GM19455 (cell line): ENCODE results near the gene PUM2.

Source experiments
- ATAC-seq: cut with Tn5 transposase; IDR thresholded peaks from one replicate; pipeline ENCODE4 v1.9.1; 2021; ENCODE audit not compliant: unreplicated experiment

Gene PUM2

DNA sequence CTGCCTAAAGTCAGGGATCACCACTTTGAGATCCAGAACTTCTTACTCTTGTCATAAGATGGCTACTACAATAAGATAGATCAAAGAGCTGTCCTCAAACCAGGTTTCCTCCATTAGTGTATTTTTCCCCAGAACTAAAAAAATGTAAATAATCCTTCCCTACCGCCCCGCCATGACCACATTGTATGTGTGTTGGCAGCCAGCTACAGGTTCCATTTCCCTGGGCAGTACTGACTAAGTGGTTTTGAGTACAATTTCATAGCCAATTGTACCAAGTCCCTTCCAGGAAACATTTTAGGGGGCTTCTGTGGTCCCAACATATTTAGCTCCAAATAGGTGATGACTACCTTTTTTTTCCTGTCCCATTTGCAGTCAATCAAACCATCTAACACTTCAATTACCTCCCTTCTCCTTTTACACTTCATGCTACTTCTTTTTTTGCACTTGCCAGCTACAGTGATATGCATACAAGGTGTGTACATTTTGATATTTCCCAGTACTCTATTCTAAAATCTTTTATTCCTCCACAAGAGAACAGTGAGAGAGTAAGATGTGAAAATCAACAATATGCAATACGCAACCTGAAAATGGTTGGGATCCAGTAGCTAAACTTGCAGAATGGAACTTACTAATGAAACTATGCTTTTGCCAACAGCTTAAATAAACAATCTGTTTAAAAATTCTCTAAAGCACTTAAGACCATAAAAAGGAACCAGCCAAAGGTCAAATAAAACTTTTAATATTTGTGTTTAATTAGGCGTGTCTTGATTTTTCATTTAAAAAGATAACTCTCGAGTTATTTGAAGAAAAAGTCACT is 3.9 kb downstream of the PUM2 start:
- ATAC-seq = no peak

DNA sequence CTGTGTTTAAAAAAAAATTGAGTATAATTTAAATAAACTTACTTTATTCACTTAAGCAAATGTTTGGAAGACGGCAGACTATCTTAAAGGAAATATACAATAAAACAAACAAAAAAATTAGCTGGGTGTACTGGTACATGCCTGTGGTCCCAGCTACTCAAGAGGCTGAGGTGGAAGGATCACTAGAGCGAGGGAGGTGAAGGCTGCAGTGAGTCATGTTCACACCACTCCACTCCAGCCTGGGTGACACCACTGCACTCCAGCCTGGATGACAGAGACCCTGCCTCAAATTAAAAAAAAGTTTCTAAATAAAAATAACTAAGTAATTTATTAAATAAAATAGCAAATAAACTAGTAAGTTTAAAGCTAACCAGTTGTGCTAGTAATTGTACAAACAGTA is 7.5 kb downstream of the PUM2 start:
- ATAC-seq = no peak

DNA sequence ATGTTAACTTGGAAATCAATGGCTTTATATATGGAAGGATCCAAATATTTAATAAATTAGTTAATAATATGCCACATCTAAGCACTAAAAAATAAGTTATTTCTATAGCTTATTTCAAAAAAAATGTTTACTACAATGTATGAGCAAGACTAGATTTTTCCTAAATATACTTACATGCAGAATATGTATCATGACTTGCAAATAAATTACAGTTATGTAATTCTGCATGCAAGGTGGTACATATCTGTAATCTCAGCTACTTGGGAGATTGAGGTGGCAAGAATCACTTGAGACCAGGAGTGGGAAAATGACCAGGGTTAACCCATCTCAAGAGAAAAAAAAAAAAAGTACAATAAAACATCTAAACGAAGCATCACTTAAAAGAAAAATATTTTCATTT is 11.6 kb downstream of the PUM2 start:
- ATAC-seq = no peak

DNA sequence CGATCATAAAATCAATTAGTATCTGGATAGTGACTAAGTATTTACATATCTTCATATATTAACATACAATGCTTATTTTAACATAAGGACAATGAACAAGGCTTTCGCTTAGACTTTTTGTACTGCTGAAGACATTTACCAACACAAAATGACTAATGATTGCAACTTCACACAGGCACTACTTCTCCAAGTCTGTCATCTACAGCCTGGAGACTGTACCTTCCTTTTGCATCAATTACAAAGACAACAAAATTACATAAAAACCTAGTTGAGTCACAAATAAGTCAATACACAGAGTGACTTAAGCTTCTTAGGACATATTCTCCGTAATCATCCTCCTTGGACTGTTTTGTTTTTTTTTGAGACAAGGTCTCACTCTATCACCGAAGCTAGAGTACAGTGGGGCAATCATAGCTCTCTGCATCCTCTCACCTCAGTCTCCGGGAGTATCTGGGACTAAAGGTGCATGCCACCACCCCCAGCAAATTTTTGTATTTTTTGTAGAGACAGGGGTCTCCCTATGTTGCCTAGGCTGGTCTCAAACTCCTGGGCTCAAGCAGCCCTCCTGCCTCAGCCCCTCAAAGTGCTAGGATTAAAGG is 15.9 kb downstream of the PUM2 start:
- no peak for ATAC-seq

DNA sequence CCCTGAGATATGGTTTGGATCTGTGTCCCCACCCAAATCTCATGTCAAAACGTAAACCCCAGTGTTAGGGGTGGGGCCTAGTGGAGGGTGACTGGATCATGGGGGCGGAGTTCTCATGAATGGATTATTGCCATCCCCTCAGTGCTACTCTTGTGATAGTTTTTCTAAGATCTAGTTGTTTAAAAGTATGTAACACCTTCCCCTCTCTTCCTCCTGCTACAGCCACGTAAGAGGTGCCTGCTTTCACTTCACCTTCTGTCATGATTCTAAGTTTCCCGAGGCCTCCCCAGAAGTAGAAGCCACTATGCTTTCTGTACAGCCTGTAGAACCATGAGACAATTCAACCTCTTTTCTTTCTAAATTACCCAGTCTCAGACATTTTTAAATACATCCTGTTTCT is 16.9 kb downstream of the PUM2 start:
- ATAC-seq = no peak

DNA sequence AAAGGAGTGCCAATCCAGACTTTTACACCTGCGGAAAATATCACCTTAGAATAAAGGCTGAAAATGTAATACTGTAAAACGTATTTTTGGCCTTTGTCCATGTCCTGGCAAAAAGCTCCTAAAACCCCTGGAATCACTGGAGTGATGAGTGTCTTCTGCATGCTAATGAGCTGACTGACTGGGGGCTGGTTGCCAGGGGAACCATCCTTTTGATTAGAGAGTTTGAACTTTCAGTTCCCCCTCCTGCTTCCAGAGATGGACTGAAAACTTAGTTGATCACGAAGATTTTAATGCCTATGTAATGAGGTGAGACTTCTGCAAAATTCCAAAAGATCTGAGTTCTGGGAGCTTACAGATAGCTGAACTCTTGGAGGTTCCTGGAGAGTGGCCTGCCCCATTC is 20.5 kb downstream of the PUM2 start:
- ATAC-seq = no peak

DNA sequence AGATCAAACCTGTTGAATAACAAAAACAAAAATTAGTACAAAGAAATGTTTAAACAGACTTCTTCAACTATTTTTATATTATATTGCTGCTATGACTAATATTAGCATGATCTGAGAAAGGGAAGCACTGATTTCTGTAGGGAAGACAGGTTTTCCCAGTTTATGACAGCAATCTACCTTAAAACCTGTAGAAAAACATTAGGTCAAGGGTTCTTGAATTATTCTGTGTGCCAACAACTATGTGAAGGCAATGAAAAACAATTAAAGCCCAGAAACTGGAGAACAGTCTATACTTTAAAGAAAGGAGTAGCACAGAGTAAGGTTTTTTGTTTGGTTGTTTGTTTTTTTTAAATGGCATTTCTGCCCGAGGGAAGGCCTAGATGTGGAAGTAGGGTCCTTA is 23.3 kb downstream of the PUM2 start:
- ATAC-seq = no peak

DNA sequence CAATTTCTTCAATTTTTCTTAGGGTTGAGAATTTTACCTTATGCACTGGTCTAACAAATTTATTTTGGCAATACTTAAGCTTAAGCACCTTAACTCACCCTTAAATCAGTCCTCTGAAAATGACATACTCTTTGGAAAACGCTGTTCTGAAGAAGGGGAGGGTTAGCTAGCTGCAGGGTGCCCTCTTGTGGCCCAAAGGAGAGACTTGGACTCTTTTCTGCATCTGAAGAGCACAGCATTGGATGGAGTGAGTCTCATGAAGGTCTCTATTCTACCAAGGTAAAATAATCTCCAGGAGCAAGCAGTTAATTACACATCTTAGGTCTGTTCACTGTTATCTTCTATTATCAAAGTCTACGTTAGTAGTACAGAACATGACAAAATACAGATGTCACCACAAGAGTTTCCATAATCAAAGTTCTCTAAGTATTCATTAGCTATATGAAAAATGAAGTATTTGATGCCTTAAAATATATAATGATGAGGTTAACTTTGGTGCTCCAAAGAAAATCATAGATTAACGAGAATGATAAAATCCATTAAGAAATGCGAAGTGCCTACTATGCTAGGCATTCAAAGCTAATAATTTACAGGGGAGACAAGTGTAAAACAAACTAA is 24.4 kb downstream of the PUM2 start:
- peak; percentile 48 for ATAC-seq

DNA sequence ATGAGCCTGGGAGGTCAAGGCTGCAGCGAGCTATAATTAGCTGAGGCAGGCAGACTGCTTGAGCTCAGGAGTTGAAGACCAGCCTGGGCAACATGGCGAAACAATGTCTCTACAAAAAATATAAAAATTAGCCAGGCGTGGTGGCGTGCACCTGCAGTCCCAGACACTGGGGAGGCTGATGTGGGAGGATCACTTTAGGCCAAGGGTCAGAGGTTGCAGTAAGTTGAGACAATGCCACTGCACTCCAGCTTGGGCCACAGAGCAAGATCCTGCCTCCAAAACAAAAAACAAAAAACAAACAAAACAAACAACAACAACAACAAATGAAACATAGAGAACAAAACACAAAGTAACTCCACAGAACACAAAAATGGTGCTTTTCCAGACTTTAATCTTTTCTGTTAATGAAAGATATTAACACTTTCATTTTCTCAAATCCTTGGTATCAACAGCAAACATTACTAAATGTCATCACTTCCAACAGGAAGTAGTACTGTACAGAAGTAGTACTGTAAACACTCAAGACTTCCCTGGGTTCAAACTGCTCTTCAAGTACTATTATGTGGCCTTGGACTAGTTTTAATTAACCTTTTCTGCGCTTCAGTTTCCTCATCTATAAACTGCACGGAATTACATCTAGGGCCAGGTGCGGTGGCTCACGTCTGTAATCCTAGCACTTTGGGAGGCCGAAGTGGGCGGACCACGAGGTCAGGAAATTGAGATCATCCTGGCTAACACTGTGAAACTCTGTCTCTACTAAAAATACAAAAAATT is 27.9 kb downstream of the PUM2 start:
- ATAC-seq = no peak

DNA sequence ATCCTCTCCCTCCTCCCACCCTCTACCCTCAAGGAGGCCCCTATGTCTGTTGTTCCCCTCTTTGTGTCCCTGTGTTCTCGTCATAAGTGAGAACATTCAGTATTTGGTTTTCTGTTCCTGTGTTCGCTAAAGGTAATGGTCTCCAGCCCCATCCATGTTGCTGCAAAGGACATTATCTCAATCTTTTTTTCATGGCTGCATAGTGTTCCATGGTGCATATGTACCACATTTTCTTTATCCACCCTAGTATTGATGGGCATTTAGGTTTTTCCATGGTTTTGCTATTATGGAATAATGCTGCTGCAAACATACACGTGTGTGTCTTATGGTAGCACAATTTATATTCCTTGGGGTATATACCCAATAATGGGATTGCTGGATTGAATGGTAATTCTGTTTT is 33.0 kb downstream of the PUM2 start:
- ATAC-seq = no peak

DNA sequence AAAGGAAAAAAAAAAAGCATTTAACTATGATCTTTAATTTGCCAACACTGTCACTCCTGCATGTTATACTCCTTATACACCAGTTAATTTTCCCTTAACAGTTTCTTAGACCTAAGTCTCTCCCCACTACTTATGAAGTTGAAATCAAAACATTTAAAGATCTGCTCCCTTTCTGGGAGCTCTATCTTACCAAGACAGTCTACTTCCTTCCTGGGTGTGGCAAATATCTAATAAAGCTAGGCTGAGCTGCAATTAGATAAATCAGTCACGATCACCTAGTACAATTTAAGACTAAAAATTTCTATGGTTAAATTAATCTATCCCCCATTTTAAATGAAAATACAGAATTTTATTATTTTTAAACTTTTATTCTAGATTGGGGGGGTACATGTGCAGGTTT is 33.4 kb downstream of the PUM2 start:
- ATAC-seq = no peak

DNA sequence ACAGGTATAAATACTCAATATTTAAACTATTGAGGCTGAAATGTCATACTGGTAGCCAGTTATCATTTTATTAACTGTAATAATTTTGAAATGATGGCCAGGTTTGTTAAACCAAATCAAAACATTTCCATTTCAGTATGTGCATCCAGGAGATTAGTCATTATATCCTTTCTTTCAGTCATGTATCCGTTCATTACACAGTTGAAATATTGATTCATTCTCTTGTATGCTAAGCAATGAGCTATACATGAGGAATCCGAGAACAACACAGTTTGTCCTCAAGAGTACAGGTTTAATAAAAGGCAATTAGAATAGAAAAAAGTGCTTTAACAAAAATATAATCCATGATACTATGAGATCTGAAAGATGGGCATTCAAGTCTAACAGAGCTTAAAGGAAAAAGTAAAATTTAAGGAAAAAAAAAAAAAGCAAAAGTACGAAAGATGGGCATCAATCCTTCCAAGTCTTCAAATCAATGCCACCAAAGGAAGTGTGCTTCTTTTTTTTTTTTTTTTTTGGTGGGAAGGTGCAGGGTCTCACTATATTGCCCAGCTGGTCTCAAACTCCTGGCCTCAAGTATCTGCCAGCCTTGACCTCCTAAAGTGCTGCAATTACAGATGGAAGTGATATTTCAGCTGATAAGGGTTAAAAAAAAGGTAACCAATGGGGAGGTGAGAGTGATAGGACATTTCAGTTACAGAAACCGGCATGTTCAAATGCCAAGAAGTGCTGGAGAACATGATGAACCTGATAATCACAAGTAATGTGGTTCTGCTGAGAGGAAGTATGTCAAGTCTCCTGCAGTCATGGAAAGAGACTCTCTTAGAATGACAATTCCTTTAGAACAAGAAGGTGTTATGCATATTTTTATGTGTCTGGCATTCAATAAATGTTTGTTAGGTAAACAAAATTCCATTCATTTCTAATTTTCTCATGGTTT is 35.8 kb downstream of the PUM2 start:
- no peak for ATAC-seq

DNA sequence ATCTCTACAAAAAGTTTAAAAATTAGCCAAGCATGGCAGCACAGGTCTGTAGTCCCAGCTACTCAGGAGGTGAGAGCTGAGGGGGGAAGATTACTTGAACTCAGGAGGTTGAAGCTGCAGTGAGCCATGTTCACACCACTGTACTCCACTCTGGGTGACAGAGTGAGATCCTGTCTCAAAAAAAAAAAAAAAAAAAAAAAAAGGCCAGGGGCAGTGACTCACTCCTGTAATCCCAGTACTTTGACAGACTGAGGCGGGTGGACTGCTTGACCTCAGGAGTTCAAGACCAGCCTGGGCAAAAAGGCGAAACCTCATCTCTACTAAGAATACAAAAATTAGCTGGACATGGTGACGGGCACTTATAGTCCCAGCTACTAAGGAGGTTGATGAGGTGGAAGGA is 37.0 kb downstream of the PUM2 start:
- no peak for ATAC-seq

DNA sequence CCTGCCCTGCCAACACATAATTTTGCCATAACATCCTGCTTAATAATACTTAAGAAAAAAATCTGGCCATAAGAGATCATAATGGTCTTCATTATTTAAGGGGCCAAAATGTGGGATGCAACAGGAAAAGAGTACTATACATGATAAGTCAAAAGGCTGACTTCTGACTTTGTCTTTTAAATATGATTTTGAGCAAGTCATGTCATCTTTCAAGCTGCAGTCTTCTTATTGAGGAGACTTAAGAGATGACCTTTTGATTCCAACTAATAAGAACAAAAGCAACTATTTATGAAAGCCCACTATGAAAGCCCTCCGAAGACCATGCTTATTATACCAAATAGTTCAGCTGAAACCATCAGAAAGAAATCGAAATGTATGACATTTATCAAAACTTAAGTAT is 41.6 kb downstream of the PUM2 start:
- ATAC-seq = no peak

DNA sequence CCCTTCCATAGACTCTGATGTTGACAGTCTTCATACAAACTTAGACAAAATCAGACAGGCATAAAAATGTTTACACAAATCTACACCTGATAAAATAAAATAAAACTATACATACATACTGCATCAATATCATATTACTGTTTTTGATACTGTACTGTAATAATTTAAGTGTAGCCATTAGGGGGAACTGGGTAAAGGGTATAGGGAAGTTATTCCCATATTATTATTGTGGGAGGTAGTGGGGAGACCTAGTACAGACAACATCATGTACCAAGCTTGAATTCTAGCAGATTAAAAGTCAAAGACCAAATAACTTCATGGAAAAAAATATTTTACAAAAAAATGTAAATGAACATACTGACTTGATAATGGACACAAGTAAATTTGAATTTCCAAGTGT is 43.3 kb downstream of the PUM2 start:
- no peak for ATAC-seq

DNA sequence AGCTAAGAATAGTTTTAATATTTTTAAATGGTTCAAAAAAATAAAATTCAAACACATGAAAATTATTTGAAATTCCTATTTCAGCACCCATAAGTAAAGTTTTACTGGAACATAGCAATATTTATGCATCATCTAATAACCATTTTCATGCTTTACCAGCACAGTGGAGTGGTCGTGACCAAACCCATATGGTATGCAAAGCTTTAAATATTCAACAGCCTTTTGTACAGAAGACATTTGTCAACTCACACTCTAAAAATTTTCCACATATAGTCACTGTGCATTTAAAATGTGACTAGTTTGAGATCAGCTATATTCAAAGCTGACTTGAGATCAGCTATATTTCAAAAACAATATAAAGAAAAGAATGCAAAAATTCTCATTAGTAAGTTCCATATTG is 46.2 kb downstream of the PUM2 start:
- no peak for ATAC-seq

DNA sequence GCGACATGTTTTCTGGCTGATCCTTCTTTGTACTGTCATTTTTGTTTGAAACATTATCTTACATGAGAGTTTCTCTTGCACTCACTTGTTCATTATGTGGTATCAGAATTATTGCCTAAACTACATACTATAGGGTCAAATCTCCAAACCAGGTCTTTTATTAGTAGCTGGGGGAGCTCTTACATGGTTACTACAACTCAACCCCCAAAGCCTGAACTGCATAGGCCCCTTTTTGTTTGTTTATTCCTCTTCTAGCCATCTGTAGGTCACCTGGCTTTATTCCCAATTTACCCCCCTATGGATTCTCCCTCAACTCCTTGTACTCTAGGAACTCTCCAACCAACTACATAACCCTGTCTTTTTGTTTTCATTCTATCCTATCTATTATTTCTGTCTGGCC is 46.7 kb downstream of the PUM2 start:
- no peak for ATAC-seq

DNA sequence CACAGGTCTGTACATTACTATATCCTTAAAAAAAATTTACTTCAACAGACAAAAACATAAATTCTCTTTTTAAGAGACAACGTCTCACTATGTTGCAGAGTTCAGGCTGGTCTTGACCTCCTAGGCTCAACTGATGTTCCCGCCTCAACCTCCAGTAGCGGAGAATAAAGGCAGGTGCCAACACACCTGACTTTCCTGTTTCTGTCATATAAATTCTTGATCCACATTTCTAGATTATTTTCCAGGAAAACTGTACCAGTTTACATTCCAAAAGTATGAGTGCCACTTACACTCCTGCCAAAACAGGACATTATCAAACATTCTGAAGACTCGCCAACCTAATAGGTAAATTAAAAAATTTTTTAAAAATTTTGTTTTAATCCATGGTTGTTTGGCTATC is 48.6 kb downstream of the PUM2 start:
- ATAC-seq = no peak

DNA sequence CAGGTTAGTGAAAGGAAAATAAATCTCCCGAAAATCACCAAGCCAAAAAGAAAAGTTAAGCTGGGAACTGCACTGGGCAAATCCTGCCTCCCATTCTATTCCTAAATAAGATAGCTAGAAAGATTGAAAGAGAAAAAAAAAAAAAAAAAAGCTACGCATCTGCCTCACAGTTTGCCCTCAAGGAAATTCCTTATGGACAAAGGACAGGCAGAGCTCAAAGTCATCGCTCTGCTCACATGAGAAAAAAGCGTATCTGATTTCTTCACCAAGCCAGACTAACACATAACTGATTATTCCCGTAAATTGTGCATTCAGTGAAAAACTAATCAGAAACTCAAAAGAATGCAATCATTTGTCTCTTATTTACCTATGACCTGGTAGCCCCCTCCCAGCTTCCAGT is 50.0 kb downstream of the PUM2 start:
- no peak for ATAC-seq

DNA sequence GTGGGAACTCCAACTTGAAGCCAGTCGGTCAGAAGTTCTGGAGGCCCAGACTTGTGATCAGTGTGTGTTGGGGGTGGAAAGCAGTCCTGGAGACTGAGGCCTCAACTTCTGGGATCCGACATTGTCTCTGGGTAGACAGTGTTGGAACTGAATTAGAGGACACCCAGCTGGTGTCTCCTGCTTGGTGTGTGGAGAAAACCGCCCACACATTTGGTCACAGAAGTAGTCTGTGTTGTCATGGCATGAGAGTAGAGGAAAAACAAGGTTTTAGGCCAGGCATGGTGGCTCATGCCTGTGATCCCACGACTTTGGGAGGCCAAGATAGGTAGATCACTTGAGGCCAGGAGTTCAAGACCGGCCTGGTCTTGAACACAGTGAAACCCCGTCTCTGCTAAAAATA is 51.5 kb downstream of the PUM2 start:
- ATAC-seq = no peak

DNA sequence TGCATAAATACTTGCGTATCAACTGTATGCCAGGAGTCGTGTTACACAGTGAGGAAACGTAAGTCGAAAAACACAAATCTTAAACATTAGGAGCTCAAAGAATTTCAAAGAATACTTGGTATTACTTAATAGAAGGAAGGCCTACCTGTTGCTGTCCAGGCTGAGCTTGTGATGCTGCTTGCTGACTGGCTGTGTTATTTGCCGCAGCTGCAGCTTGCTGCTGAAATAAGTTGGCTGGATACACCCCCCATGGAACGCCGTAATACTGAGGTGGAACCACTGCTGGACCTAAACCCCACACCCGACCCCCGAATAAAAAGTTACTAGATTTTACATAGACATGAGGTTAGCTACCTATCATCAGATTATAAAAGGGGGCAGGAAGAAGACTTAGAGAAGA is 56.4 kb downstream of the PUM2 start:
- no peak for ATAC-seq
